ENCODE data around the gene ALPG.

DNA sequence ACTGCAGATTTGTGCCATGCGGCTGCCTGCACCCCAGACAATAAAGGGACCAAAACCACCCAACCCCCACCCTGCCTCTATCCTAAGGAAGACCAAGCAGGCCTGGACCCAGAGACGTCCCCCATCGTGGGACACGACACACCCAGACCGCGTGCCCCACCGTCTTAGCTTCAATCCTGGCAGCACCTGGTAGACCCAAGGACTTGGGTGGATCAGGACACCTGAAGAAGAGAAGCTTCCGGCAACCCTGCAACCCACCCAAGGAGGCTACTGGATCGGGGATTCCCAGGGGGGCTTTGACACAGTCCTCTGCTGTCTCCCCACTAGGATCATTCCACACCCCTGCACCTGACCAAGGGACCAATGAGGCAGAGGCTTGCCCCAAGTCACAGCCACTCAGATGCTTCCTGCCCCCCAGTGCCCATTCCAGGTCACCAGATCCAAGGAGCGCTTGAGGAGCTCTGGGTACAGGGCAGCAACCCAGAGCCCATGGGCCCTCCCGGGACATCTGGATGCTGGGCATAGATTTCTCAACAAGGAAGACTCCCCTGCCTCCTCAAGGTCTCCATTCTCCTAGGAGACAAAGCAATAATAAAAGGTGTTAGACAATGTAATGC lies 52.9 kb downstream of the ALPG start:
- TF ChIP-seq, protein P1, sequence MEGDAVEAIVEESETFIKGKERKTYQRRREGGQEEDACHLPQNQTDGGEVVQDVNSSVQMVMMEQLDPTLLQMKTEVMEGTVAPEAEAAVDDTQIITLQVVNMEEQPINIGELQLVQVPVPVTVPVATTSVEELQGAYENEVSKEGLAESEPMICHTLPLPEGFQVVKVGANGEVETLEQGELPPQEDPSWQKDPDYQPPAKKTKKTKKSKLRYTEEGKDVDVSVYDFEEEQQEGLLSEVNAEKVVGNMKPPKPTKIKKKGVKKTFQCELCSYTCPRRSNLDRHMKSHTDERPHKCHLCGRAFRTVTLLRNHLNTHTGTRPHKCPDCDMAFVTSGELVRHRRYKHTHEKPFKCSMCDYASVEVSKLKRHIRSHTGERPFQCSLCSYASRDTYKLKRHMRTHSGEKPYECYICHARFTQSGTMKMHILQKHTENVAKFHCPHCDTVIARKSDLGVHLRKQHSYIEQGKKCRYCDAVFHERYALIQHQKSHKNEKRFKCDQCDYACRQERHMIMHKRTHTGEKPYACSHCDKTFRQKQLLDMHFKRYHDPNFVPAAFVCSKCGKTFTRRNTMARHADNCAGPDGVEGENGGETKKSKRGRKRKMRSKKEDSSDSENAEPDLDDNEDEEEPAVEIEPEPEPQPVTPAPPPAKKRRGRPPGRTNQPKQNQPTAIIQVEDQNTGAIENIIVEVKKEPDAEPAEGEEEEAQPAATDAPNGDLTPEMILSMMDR (IDR thresholded peaks at IDR 0.05 in 8 of 11, conservative IDR thresholded peaks at IDR 0.05 in 3 of 11), result no peak
- TF ChIP-seq POLR2AphosphoS5 (IDR thresholded peaks at IDR 0.05), result no peak
